Liver (tissue), 3 donors: ENCODE measurements around the gene HHIPL1.

ENCODE experiments used
- ATF3 ChIP-seq: IDR thresholded peaks from 2 replicates; pipeline ENCODE4 v1.6.1; 2016; ENCODE audit warnings: antibody characterized with exemption
- EGR1 ChIP-seq, 2 donors: IDR thresholded peaks; 2 replicates each; pipeline ENCODE4 v1.6.1; 2016 to 2018; ENCODE audit warnings: antibody characterized with exemption in 2 of 2, low read depth in 2 of 2
- FOXA1 ChIP-seq: IDR thresholded peaks from 2 replicates; pipeline ENCODE4 v1.6.1; 2016; ENCODE audit warnings: antibody characterized with exemption
- GABPA ChIP-seq, 2 donors: IDR thresholded peaks in 1 of 2; conservative IDR thresholded peaks in 1 of 2; 2 replicates each; pipeline ENCODE4 v1.6.1; 2016; ENCODE audit warnings: antibody characterized with exemption in 2 of 2, mild to moderate bottlenecking in 1 of 2, moderate library complexity in 1 of 2
- JUND ChIP-seq, 2 donors: IDR thresholded peaks; 2 replicates each; pipeline ENCODE4 v1.6.1; 2016; ENCODE audit warnings: antibody characterized with exemption in 2 of 2
- NR2F2 ChIP-seq: IDR thresholded peaks from 2 replicates; pipeline ENCODE4 v1.6.1; 2016; ENCODE audit warnings: antibody characterized with exemption
- RAD21 ChIP-seq, 2 donors: IDR thresholded peaks; 2 replicates each; pipeline ENCODE4 v1.6.1; 2016; ENCODE audit warnings: antibody characterized with exemption in 2 of 2, mild to moderate bottlenecking in 2 of 2
- RXRA ChIP-seq, 2 donors: IDR thresholded peaks; 2 replicates each; pipeline ENCODE4 v1.6.1; 2017 to 2018; ENCODE audit warnings: antibody characterized with exemption in 2 of 2, mild to moderate bottlenecking in 1 of 2
- SP1 ChIP-seq: IDR thresholded peaks from 2 replicates; pipeline ENCODE4 v1.6.1; 2018; ENCODE audit warnings: antibody characterized with exemption, mild to moderate bottlenecking
- TAF1 ChIP-seq: conservative IDR thresholded peaks from 2 replicates; pipeline ENCODE4 v1.6.1; 2016; ENCODE audit warnings: antibody characterized with exemption, mild to moderate bottlenecking
- YY1 ChIP-seq: IDR thresholded peaks from 2 replicates; pipeline ENCODE4 v1.6.1; 2016; ENCODE audit warnings: antibody characterized with exemption, mild to moderate bottlenecking
- TF ChIP-seq, protein P1 (sequence below): fragments of 150-350 bp; IDR thresholded peaks from 2 replicates; pipeline ENCODE4 v1.5.1; 2017; ENCODE audit warnings: improper control_type of control experiment, low read depth, low read length; ENCODE audit not compliant: missing input control
- TF ChIP-seq, protein P2 (sequence below): IDR thresholded peaks from 2 replicates; pipeline ENCODE4 v1.6.1; 2016; ENCODE audit warnings: antibody characterized with exemption, mild to moderate bottlenecking
- TF ChIP-seq, protein P3 (sequence below): IDR thresholded peaks from 2 replicates; pipeline ENCODE4 v1.6.1; 2016; ENCODE audit warnings: antibody characterized with exemption
- donor health status: healthy.
- donor health status: healthy.

DNA sequence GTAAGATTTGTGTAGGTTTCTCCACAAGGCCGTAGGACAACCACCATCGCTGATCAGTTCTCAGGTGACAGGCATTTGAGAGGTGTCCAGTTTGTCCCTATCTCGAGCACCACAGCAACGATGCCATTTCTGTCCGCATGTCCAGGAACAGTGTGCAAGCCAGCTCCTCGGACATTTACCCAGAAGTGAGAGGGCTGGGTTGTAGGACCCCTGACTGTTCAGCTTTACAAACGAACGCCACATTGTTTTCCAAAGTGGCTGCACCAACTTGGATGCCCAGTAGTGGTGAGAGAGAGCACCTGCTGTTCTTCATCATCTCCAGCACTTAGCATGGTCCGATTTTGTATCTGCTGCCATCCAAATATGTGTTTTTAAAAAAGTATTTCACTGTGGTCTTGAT, 77.8 kb downstream of the HHIPL1 start:
- TF ChIP-seq, protein P1, sequence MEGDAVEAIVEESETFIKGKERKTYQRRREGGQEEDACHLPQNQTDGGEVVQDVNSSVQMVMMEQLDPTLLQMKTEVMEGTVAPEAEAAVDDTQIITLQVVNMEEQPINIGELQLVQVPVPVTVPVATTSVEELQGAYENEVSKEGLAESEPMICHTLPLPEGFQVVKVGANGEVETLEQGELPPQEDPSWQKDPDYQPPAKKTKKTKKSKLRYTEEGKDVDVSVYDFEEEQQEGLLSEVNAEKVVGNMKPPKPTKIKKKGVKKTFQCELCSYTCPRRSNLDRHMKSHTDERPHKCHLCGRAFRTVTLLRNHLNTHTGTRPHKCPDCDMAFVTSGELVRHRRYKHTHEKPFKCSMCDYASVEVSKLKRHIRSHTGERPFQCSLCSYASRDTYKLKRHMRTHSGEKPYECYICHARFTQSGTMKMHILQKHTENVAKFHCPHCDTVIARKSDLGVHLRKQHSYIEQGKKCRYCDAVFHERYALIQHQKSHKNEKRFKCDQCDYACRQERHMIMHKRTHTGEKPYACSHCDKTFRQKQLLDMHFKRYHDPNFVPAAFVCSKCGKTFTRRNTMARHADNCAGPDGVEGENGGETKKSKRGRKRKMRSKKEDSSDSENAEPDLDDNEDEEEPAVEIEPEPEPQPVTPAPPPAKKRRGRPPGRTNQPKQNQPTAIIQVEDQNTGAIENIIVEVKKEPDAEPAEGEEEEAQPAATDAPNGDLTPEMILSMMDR, result no peak
- TF ChIP-seq TAF1, result no peak
- TF ChIP-seq RXRA (IDR thresholded peaks at IDR 0.05), result no peak
- TF ChIP-seq, protein P2, sequence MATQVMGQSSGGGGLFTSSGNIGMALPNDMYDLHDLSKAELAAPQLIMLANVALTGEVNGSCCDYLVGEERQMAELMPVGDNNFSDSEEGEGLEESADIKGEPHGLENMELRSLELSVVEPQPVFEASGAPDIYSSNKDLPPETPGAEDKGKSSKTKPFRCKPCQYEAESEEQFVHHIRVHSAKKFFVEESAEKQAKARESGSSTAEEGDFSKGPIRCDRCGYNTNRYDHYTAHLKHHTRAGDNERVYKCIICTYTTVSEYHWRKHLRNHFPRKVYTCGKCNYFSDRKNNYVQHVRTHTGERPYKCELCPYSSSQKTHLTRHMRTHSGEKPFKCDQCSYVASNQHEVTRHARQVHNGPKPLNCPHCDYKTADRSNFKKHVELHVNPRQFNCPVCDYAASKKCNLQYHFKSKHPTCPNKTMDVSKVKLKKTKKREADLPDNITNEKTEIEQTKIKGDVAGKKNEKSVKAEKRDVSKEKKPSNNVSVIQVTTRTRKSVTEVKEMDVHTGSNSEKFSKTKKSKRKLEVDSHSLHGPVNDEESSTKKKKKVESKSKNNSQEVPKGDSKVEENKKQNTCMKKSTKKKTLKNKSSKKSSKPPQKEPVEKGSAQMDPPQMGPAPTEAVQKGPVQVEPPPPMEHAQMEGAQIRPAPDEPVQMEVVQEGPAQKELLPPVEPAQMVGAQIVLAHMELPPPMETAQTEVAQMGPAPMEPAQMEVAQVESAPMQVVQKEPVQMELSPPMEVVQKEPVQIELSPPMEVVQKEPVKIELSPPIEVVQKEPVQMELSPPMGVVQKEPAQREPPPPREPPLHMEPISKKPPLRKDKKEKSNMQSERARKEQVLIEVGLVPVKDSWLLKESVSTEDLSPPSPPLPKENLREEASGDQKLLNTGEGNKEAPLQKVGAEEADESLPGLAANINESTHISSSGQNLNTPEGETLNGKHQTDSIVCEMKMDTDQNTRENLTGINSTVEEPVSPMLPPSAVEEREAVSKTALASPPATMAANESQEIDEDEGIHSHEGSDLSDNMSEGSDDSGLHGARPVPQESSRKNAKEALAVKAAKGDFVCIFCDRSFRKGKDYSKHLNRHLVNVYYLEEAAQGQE, result no peak
- no peak for TF ChIP-seq YY1
- TF ChIP-seq JUND (IDR thresholded peaks at IDR 0.05), result no peak
- TF ChIP-seq, protein P3, sequence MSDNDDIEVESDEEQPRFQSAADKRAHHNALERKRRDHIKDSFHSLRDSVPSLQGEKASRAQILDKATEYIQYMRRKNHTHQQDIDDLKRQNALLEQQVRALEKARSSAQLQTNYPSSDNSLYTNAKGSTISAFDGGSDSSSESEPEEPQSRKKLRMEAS, result no peak
- no peak for TF ChIP-seq ATF3
- TF ChIP-seq EGR1 (IDR thresholded peaks at IDR 0.05; ENCODE audit: low read depth in 2 of 2), result no peak
- TF ChIP-seq SP1, result no peak
- TF ChIP-seq FOXA1, result no peak
- no peak for TF ChIP-seq NR2F2
- TF ChIP-seq GABPA (IDR thresholded peaks at IDR 0.05 in 1 of 2, conservative IDR thresholded peaks at IDR 0.05 in 1 of 2), result no peak
- TF ChIP-seq RAD21 (IDR thresholded peaks at IDR 0.05), result no peak
